GM12878 (cell line): Measurements from ENCODE around the gene MFAP3L. TPM values are rescaled to one million over a fixed set of nuclear protein-coding genes. Genes with fewer than 3 reads are reported as not detected.

ENCODE experiments used
- ATAC-seq: fragments of 200-7000 bp; cut with Tn5 transposase; 3 replicates; pipeline ENCODE4 v1.9.1; 2020; ENCODE audit warnings: mild to moderate bottlenecking, moderate library complexity
- BruUV-seq: library from RNA; stranded (reverse); fragments of 400-500 nt; replicated peaks from 2 replicates; lab custom pipeline; 2021; lab: Mats Ljungman, UMichigan
- CTCF ChIA-PET: fragments of 300-600 bp; sonication (Branson Sonifier 250); formaldehyde crosslinking; extraction: SDS; loops from one replicate; lab custom pipeline; 2021; ENCODE audit warnings: inconsistent platforms; lab: Yijun Ruan, JAX
- POLR2A ChIA-PET: fragments of 350-600 bp; formaldehyde crosslinking; extraction: SDS; loops from one replicate; lab custom pipeline; 2021; ENCODE audit warnings: inconsistent platforms; lab: Charles Lee
- RAD21 ChIA-PET: fragments of 300-600 bp; sonication (Branson Sonifier 250); formaldehyde crosslinking; loops from one replicate; lab custom pipeline; 2023; ENCODE audit warnings: antibody characterized with exemption; ENCODE audit not compliant: unreplicated experiment; lab: Charles Lee
- SMC1A ChIA-PET: fragments of 300-600 bp; sonication (Branson Sonifier 250); formaldehyde crosslinking; loops from one replicate; lab custom pipeline; 2023; ENCODE audit not compliant: unreplicated experiment, uncharacterized antibody; lab: Charles Lee
- DNase-seq: peaks from one replicate; pipeline ENCODE4 v3.0.0-alpha.2; 2011; ENCODE audit warnings: low read depth, low spot score
- FAIRE-seq: peaks from 3 replicates; lab custom pipeline; 2011; peaks lifted over from hg19 to GRCh38; lab: Jason Lieb, UNC
- H2AFZ ChIP-seq: 2 replicates; pipeline ENCODE4 v1.6.0; 2011; ENCODE audit warnings: low read depth, low read length, control low read depth; ENCODE audit not compliant: control insufficient read depth
- H3K27ac ChIP-seq: 2 replicates; pipeline ENCODE4 v1.5.1; 2011; ENCODE audit warnings: control low read depth; ENCODE audit not compliant: control insufficient read depth, insufficient read depth
- H3K27me3 ChIP-seq, 2 experiments: replicated peaks in 1 of 2; 2 replicates each; pipeline versions ENCODE4 v1.6.0 to v1.6.1; 2011; ENCODE audit warnings: low read length in 1 of 2; ENCODE audit not compliant: control insufficient read depth in 2 of 2, insufficient read depth in 2 of 2
- H3K36me3 ChIP-seq, 2 experiments: 2 replicates each; pipeline ENCODE4 v1.5.1; 2011; ENCODE audit warnings: low read length in 1 of 2; ENCODE audit not compliant: control insufficient read depth in 2 of 2, insufficient read depth in 2 of 2
- H3K4me1 ChIP-seq: 2 replicates; pipeline ENCODE4 v1.6.1; 2011; ENCODE audit warnings: mild to moderate bottlenecking, low read length, moderate library complexity, mixed read lengths; ENCODE audit not compliant: control insufficient read depth, insufficient read depth
- H3K4me2 ChIP-seq: 2 replicates; pipeline ENCODE4 v1.6.0; 2011; ENCODE audit warnings: control low read depth; ENCODE audit not compliant: control insufficient read depth, insufficient read depth
- H3K4me3 ChIP-seq: fragments of 200-600 bp; sonication (generic); 2 replicates; pipeline ENCODE4 v1.5.1; 2016
- H3K79me2 ChIP-seq: 2 replicates; pipeline ENCODE4 v1.6.0; 2011; ENCODE audit warnings: low read length; ENCODE audit not compliant: control insufficient read depth, insufficient read depth
- H3K9ac ChIP-seq: 2 replicates; pipeline ENCODE4 v1.8.0; 2011; ENCODE audit warnings: low read length, control low read depth, mixed read lengths; ENCODE audit not compliant: control insufficient read depth, insufficient read depth
- H3K9me3 ChIP-seq: replicated peaks from 3 replicates; pipeline ENCODE4 v1.5.1; 2011; ENCODE audit warnings: mild to moderate bottlenecking, low read length; ENCODE audit not compliant: control insufficient read depth, insufficient read depth
- H4K20me1 ChIP-seq: 2 replicates; pipeline ENCODE4 v1.6.0; 2011; ENCODE audit not compliant: control insufficient read depth, insufficient read depth
- E2F8 ChIP-seq: fragments of 450-650 bp; IDR thresholded peaks from 2 replicates; pipeline ENCODE4 v1.6.1; 2018; ENCODE audit warnings: mild to moderate bottlenecking, low read depth, moderate library complexity; ENCODE audit not compliant: partially characterized antibody
- GATAD2B ChIP-seq: fragments of 450-650 bp; conservative IDR thresholded peaks from 2 replicates; pipeline ENCODE4 v1.6.1; 2017; ENCODE audit warnings: low read depth, mild to moderate bottlenecking, moderate library complexity
- IKZF1 ChIP-seq: fragments of 450-650 bp; conservative IDR thresholded peaks from 2 replicates; pipeline ENCODE4 v1.6.1; 2017; ENCODE audit warnings: antibody characterized with exemption, mild to moderate bottlenecking
- IKZF2 ChIP-seq, 2 experiments: fragments of 450-650 bp; IDR thresholded peaks; 2 replicates each; pipeline ENCODE4 v1.6.1; 2017; ENCODE audit warnings: mild to moderate bottlenecking in 2 of 2, moderate library complexity in 2 of 2
- KAT2A ChIP-seq: conservative IDR thresholded peaks from 2 replicates; pipeline ENCODE4 v1.6.1; 2011; ENCODE audit warnings: low read depth, low read length; ENCODE audit not compliant: control insufficient read depth
- MEF2A ChIP-seq: IDR thresholded peaks from 2 replicates; pipeline ENCODE4 v1.6.1; 2011; ENCODE audit warnings: low read depth, mild to moderate bottlenecking, low read length, moderate library complexity; ENCODE audit not compliant: insufficient read depth
- MEF2B ChIP-seq: fragments of 450-650 bp; IDR thresholded peaks from 2 replicates; pipeline ENCODE4 v1.6.1; 2018; ENCODE audit warnings: mild to moderate bottlenecking, moderate library complexity; ENCODE audit not compliant: partially characterized antibody, poor library complexity, severe bottlenecking
- NFIC ChIP-seq: IDR thresholded peaks from 2 replicates; pipeline ENCODE4 v1.6.1; 2012; ENCODE audit warnings: low read depth, mild to moderate bottlenecking, inconsistent platforms, low read length, moderate library complexity
- POLR2A ChIP-seq: IDR thresholded peaks from 2 replicates; pipeline ENCODE4 v1.6.1; 2011; ENCODE audit warnings: low read depth, mild to moderate bottlenecking, low read length
- RCOR1 ChIP-seq: conservative IDR thresholded peaks from 2 replicates; pipeline ENCODE4 v1.6.1; 2012; ENCODE audit warnings: low read depth, low read length, improper control_type of control experiment
- RELB ChIP-seq: fragments of 450-650 bp; IDR thresholded peaks from 2 replicates; pipeline ENCODE4 v1.6.1; 2017; ENCODE audit warnings: low read depth, mild to moderate bottlenecking, moderate library complexity
- SMAD1 ChIP-seq: fragments of 450-650 bp; IDR thresholded peaks from 2 replicates; pipeline ENCODE4 v1.6.1; 2018; ENCODE audit warnings: mild to moderate bottlenecking, low read depth; ENCODE audit not compliant: partially characterized antibody
- SPI1 ChIP-seq: IDR thresholded peaks from 2 replicates; pipeline ENCODE4 v1.6.1; 2011; ENCODE audit warnings: low read depth, mild to moderate bottlenecking, low read length, moderate library complexity, borderline replicate concordance; ENCODE audit not compliant: insufficient read depth
- TCF7 ChIP-seq: IDR thresholded peaks from 2 replicates; pipeline ENCODE4 v1.6.1; 2014; ENCODE audit warnings: antibody characterized with exemption, borderline replicate concordance
- ZSCAN29 ChIP-seq: fragments of 450-650 bp; IDR thresholded peaks from 2 replicates; pipeline ENCODE4 v1.6.1; 2017; ENCODE audit warnings: mild to moderate bottlenecking, moderate library complexity
- WGBS: methylation state at CpG from one replicate; pipeline ENCODE4 v1.1.6; 2016; ENCODE audit warnings: low lambda C conversion rate; ENCODE audit not compliant: insufficient replicate concordance, insufficient coverage; ENCODE audit errors: missing lambda C conversion rate; 5-methylcytosine and 5-hydroxymethylcytosine counted together
- in situ Hi-C: fragments of 300-500 bp; cut with MboI; formaldehyde crosslinking; loops from 9 replicates; pipeline ENCODE4 v1.14.3; 2018; ENCODE audit warnings: mixed read lengths
- intact Hi-C: fragments of 100-400 bp; cut with micrococcal nuclease; formaldehyde crosslinking; loops from one replicate; pipeline ENCODE4 v1.14.2; 2022; ENCODE audit not compliant: unreplicated experiment
- polyA plus RNA-seq, 11 experiments: library from polyadenylated mRNA; depleted of rRNA in 4 of 11; unstranded in 6 of 11; stranded (reverse) in 5 of 11; fragments of >200 nt; fragmentation: Nextera tagmentation in 4 of 11; fragmentation: Illumina TruSeq in 1 of 11; extraction: Ambion mirVana in 4 of 11; extraction: Trizol in 1 of 11; gene quantifications; 1 replicate in 1 of 11; 2 replicates in 10 of 11; pipeline versions ENCODE4 v1.2.1 to v1.2.3, GENCODE V29; 2011 to 2016; ENCODE audit warnings: inconsistent platforms in 2 of 11, missing spikeins in 2 of 11, low read depth in 1 of 11
- total RNA-seq, 4 experiments: library from RNA; depleted of rRNA in 3 of 4; stranded (reverse); fragments of >200 nt in 3 of 4; fragmentation: Illumina TruSeq in 1 of 4; extraction: Trizol in 1 of 4; gene quantifications; 2 replicates each; pipeline versions ENCODE4 v1.2.1 to v1.2.3, GENCODE V29; 2013 to 2021
- TF ChIP-seq, protein P1 (sequence below): IDR thresholded peaks from 2 replicates; pipeline ENCODE4 v1.6.1; 2012; ENCODE audit warnings: mild to moderate bottlenecking, low read depth, low read length

Gene MFAP3L
- total and polyA plus RNA-seq, 10 of the 15 experiments (the other 5 are each of a cell fraction or from before 2014, with no cell fraction given): 0.10 to 3.0 TPM; not detected in 8

GRCh38 chr4:169952236-169953002 lies 73.8 kb downstream of the MFAP3L start:
- no TSS peak for BruUV-seq
- in situ Hi-C loops: no loop called here
- POLR2A ChIA-PET: no interaction called here
- DNase-seq: peak; percentile 16
- peak; percentile 66 for ATAC-seq
- H3K4me3 ChIP-seq: no peak overlapping the region
- FAIRE-seq: no peak
- CTCF ChIA-PET: no interaction called here
- 0% methylated on average over 4 of the region's 4 CpGs for WGBS
- H4K20me1 ChIP-seq: no peaks in the 10 kb centered on the region
- no peaks in the 10 kb centered on the region for H3K36me3 ChIP-seq
- H3K79me2 ChIP-seq: no peaks in the 10 kb centered on the region
- H3K4me1 ChIP-seq: peaks cover 3% of the 10 kb centered on the region; the same call in 1 of the 2 replicates
- no peak overlapping the region for H3K27ac ChIP-seq
- H3K9me3 ChIP-seq: no peaks in the 10 kb centered on the region
- intact Hi-C loops: no loop called here
- no peaks in the 10 kb centered on the region; a peak in 1 of 4 replicates for H3K27me3 ChIP-seq
- no peak overlapping the region for H3K9ac ChIP-seq
- peak overlapping the region; percentile 68 for H3K4me2 ChIP-seq
- RAD21 ChIA-PET: no interaction called here
- no peak overlapping the region for H2AFZ ChIP-seq
- SMC1A ChIA-PET: no interaction called here
- TF ChIP-seq RELB (peak; percentile 22; the same call in 1 of the 2 replicates), SMAD1 (no peak), RCOR1 (no peak), IKZF1 (peak; percentile 70; the same call in 1 of the 2 replicates), IKZF2 (IDR thresholded peaks at IDR 0.05) (peak; percentile 57 to 69; a peak in 2 of 4 replicates), MEF2B (peak; percentile 49), NFIC (no peak; the same call in 1 of the 2 replicates), ZSCAN29 (no peak), MEF2A (0 out of 2 replicates have a peak, but pooled peaks have one; percentile 31), POLR2A (no peak), SPI1 (peak; percentile 89), TCF7 (no peak), KAT2A (no peak), GATAD2B (no peak), E2F8 (no peak)
- TF ChIP-seq, protein P1, sequence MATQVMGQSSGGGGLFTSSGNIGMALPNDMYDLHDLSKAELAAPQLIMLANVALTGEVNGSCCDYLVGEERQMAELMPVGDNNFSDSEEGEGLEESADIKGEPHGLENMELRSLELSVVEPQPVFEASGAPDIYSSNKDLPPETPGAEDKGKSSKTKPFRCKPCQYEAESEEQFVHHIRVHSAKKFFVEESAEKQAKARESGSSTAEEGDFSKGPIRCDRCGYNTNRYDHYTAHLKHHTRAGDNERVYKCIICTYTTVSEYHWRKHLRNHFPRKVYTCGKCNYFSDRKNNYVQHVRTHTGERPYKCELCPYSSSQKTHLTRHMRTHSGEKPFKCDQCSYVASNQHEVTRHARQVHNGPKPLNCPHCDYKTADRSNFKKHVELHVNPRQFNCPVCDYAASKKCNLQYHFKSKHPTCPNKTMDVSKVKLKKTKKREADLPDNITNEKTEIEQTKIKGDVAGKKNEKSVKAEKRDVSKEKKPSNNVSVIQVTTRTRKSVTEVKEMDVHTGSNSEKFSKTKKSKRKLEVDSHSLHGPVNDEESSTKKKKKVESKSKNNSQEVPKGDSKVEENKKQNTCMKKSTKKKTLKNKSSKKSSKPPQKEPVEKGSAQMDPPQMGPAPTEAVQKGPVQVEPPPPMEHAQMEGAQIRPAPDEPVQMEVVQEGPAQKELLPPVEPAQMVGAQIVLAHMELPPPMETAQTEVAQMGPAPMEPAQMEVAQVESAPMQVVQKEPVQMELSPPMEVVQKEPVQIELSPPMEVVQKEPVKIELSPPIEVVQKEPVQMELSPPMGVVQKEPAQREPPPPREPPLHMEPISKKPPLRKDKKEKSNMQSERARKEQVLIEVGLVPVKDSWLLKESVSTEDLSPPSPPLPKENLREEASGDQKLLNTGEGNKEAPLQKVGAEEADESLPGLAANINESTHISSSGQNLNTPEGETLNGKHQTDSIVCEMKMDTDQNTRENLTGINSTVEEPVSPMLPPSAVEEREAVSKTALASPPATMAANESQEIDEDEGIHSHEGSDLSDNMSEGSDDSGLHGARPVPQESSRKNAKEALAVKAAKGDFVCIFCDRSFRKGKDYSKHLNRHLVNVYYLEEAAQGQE: no peak
